Fibroblast of skin of scalp (primary cell): Measurements from ENCODE around the gene DGKB.
A peak's percentile ranks its signal among the peaks of the same experiment; 100 is the strongest.
"Not testable (repeated sequence)": the region's sequence is repeated elsewhere in the genome, so short reads cannot be mapped to it uniquely, and the experiment has no call there.

ENCODE experiments used
- DNase-seq: peaks from one replicate; pipeline ENCODE4 v3.0.0-alpha.2; 2013

The DGKB gene

DNA sequence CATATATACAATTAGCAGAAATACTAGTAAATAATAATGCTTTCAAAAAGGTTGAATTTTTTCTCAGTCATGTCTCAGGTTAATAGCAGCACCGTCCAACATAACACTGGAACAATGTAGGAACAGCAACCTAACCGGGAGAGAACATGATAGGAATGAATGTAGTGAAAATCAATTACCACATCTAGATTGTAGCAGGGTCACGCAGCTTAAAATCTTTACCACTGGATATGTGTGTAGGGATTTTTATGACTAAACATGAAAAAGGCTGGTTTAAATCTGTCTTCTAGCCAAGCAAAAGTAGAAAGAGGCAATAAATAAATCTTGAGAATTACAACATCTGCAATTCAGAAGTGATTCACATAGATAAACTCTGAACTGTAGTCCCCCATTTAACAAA is 326.0 kb downstream of the DGKB start:
- no peak for DNase-seq

DNA sequence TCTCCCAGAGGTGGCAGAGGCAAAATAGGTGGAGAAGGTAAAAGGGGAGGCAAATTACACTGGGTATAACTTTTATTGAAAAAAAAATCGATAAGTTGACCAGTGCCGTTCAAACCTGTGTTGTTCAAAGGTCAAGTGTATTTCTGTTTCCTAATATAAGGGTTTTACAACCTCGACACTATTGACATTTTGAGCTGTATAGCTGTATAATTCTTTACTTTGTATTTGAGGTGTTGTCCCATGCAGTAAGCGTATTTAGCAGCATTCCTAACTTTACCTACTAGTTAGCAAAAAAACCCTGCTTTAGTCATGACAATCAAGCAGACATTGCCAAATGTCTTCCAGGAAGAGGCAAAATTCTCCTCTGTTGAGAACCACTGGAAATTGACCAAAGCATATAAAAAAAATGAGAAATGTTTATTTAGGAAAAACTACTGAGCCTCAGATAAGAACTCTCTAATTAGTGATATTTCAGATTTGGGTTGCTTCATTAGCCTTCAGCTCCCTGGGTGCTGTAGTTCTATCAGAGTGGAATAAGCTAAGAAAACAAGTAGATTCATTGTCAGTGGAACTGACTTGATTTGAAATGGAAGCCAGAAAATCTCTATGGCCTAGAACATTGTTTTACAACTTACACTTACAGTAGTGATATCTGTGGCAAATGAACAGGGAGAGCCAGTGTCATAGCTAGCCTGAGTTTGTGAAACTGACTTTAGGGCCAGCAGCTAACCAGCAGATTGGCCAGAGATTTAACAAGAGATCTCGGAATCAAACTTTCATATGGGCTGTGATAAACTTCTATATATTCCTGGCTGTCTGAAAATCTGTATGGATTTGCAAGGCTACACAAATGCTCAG is 331.6 kb downstream of the DGKB start:
- DNase-seq, result no peak

DNA sequence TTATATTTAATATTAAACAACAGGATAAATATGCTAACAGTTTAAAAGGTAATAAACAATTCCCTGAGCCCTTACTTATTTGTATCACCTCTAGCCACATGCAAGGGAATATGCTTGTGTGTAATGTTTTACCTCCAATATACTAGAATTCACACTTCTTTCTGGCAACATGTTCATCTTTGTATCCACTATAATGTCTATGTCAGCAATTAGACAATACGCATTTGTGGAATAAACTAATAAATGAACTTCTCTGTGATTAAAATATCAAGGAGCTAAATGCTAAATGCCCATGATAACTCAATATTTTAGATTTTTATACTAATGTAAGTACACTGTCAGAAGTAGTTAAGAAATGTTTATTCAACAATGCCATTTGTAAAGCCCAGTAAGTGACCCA is 350.5 kb downstream of the DGKB start:
- DNase-seq, result no peak

DNA sequence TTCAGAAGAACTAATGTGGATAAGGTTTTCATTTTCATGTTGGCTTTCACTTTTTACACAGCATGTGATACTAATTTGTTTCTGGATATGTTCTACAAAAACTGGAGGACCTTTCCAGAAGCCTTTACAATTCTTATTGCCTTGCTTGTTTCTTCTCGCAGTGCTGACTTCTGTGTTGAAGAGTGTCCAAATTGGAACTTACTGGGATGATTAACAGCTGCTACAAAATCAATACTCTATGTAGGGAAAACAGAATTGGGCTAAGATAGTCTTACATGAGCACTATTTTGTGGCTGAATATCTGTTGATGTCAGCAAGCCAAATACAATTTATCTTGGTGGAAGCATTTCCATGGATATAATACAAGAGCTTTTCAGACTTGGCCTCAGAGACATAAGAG is 351.2 kb downstream of the DGKB start:
- DNase-seq, result no peak

DNA sequence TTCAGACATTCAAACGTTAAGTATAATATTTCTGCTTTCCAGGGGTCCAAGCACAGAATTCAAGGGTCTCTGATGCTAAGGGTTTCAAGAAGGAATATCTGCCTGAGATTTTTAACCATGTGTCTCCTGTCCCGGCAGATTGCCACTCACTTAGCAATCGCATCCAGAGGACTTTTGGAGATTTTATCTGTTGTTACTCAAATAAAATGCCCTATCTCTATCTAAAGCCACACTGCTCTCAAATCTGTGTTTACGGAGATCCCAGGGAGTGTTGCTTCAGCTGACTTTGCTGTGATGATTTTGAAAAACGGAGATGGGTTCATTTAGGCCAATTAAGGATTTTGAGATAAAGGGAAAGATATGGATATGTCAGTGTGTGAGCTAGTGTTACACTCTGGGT is 359.9 kb downstream of the DGKB start:
- DNase-seq, result no peak

DNA sequence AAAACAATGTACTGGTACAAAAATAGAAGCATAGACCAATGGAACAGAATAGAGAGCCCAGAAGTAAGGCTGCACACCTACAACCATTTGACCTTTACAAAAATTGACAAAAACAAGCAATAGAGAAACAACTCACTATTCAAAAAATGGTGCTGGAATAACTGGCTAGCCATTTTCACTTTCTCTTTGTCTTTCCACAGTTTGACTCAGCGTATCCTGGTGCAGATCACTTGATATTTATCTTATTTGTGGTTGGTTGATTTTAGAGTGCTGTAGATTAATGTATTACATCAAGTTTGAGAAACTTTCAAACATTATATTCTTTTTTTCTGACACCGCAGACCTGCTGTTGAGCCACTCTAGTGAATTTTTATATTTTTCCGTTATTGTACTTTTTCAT is 381.4 kb downstream of the DGKB start:
- no peak for DNase-seq

DNA sequence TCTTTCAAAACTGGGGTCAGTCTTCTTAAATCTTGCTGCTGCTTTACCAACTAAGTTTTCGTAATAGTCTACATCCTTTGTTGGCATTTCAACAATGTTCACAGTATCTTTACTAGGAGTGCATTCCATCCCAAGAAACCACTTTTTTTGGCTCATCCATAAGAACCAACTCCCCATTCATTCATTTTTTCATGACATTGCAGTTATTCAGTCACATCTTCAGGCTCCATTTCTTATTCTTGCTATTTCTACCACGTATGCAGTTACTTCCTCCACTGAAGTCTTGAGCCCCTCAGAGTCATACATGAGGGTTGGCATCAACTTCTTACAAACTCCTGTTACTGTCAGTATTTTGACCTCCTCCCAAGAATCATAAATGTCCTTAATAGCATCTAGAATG is 392.3 kb downstream of the DGKB start:
- DNase-seq, result no peak

DNA sequence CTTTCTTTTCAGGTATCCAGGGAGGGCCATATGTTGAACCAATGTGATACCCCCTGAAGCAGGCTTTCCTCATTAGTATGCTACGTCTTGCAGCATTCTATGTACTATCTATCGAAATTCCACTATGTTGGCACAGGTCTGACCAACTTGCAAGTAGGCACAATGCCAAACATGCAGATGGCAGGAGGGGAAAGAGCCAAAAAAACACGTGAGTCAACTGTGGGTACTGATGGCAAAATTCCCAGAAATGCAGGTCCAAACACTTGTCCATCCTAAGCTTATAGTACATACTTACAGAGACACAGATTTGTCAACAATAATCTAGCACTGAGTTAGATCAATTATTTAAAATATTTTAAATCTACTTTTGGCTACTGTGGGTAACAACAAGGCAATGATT is 394.9 kb downstream of the DGKB start:
- no peak for DNase-seq

DNA sequence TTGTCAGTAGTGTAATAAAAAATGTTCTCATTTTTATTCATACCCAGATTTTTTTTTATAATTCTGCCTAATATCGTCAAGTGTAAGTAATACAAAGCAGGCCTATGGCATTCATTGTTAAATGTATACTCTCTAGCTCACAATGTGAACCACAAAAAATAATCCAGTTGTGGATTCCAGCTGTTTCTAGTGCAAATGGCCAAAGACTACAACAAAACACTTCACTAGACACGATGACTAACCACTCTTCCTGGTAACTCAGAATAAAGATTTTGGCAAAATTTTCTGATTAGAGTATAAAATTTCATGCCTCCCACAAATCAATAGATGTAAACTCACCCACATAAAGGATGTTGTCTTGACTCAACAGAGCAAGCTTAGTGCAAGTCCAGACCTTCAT is 396.6 kb downstream of the DGKB start:
- no peak for DNase-seq

DNA sequence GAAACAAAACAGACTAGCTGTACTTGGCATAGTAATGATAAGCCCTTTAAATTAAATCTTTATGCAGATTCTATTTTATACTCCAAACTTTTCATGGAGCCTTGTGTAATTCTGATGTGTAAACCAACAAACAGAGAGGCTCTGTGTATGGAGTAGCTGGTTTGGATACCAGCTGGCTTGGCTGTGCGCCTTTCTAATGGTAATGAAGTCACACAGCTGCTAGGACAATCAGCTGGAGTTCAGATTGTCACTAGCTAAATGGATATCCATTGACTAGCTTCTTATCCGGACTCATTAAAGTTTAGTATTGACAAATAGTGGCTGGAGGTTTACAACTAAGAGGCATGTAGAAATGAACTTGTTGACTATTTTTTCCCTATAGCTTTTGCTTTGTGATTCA is 398.4 kb downstream of the DGKB start:
- DNase-seq, result no peak

DNA sequence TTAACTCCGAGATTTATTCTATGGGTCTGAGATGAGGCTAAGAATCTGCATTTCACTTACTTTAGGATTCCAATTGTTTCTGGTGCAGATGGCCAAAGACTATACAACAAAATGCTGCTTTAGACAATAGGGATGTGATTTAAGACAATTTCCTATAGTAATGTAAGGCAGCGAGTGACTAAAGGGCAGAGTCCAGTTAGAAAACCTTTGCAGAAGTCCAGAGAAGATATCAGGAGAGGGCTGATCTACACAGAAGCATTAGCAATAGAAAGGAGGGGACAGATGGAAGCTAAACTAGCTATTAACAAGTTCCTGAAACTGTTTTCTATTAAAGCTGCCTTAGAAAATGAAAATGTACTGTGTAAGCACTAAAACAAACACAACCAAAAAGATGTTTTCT is 398.9 kb downstream of the DGKB start:
- DNase-seq, result no peak

DNA sequence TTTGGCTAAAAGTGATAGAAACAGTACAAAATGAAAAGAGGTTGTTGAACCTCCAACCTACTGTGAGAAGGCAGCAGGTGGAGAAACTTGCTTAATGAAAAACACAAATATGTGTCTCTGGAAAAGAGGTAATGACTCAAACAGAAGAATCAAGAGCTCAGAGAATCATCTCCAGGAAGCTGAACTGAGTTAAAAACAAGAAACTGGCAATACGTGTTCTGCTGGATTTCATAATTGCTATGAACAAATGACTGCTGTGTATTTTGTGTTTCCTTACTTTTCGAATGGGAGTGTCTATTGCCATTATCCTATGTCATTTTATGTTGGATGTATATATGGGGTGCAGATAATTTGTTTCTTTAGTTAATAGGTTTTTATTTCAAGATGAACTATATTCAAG is 401.1 kb downstream of the DGKB start:
- DNase-seq, result no peak

DNA sequence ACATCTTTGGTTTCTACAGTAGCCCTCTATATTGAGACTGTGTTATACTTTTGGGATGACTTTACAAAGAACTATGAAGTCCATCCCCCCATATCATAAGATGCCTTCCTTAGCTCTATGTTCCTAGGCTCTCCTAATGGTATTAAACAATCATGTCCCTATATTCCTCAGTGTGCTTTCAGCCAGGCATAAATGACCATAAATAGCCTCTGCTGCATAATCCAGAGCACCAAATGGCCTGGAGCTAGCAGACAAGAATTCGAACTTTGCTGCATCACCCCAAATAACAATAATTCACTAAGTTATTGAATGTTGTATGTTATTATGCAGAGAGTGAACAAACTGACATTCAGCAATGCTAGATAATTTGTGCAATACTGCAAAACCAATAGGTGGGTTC is 405.2 kb downstream of the DGKB start:
- DNase-seq, result no peak

DNA sequence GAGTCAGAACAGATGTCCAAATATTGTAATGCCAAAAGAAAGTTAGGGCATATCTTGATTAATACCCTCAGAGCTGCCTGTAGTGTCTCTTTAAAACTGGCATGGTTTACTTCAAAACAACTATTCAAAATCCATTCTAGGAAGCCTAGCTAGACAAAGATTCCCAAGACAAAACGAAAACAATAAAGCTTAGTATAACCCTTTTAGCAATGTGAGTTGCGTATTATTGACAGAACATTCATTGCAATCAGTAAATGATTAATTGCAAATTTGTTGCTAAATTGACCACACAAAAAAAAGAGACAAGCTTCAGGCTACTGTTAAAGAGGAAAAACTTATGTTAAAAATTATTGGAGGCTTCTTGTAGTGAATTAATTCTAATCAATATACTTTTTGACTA is 406.9 kb downstream of the DGKB start:
- DNase-seq, result no peak

DNA sequence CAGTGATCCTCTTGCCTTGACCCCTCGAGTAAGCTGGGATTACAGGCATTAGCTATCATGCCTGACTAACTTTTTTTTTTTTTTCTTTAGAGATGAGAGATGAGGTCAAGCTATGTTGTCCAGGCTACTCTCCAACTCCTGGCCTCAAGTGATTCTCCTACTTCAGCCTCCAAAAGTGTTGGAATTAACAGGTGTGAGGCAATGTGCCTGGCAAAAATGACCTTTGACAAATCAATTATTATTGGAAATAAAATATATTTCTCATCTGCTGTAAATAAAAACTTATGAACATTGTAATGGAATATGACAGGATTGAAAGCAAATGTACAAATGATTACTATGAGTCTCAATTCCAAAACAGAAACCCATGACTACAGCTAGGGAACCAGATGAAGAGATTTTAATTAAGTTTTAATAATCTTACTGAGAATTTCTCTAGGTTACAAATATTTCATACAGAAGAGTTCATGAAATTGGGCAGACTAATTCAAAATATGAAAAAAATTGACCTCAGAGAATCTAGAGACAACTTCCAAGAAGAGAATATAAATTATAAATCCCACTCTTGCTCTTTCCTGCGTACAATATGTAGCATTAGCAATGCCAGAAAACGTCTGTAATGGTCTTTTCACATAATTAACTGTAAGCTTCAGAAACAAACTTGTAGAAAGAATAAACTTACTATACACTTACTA is 414.7 kb downstream of the DGKB start:
- DNase-seq, result no peak

DNA sequence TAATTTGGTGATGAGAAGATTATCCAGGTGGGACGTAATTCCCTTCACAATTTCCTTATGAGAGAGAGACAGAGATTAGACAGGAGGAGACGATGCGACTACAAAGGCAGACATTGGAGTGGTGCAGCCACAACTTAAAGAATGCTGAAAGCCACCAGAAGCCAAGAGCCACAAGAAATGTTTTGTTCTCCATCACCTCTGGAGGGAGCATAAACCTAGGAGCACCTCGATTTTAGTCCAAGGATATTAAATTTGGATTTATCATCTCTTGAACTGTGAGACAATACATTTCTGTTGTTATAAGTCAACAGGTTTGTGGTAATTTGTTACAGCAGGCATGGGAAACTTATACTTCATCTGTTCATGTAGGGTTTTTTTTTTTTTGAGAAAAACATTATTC is 418.9 kb downstream of the DGKB start:
- DNase-seq, result no peak

DNA sequence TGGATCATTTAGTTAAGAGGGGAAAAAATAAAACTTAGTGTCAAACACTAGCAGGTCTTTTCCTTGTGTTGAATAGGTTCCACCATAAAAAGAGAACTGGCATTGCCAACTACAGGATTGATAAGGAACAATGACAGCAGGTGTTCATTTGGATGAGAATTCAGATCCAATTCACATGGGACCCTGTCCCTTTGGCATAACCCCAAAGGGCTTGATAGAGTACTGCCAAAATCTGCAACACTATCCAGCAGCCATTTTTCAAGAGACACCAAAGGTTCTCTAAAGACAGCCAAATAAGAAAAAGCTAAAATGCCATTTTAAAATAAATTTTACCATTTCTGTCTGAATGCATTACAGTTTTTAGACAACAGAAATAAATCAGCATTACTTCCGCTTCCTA is 422.3 kb downstream of the DGKB start:
- no peak for DNase-seq

DNA sequence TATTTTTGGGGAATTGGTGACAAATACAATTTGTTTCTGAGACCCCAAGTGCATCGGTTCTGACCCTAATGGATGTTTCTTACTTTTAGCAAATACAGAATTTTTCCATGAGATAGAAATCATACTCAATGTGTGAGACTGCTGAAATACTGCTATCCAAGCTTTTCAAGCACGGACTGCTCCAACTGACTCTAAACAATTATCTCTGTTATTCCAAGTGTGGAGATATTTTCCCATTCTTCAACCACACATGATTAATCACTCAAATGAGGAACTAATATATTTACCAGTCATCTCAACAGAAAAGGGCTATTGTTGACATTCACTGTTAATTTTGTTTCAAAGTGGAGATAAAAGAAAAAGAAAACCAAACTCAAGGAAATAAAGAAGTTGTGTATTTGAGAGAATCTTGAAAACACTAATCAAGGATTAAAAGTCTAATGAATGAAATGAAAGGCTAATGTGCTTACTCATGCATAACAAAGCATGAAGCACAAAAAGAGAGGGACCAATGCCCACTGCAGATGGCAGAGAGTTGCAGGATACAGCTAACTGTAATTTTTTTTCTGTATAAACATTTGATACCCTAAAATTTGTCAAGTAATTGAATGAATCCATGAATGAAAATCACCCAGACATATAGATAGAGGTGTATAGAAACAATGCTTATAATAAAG is 423.6 kb downstream of the DGKB start:
- DNase-seq, result no peak

DNA sequence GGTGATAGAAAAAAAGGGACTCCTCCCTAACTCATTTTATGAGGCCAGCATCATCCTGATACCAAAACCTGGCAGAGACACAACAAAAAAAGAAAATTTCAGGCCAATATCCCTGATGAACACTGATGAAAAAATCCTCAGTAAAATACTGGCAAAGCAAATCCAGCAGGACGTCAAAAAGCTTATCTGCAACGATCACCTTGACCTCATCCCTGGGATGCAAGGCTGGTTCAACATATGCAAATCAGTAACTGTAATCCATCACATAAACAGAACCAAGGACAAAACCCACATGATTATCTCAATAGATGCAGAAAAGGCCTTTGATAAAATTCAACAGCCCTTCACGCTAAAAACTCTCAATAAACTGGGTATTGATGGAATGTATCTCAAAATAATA is 440.8 kb downstream of the DGKB start:
- DNase-seq, result not testable (repeated sequence)

DNA sequence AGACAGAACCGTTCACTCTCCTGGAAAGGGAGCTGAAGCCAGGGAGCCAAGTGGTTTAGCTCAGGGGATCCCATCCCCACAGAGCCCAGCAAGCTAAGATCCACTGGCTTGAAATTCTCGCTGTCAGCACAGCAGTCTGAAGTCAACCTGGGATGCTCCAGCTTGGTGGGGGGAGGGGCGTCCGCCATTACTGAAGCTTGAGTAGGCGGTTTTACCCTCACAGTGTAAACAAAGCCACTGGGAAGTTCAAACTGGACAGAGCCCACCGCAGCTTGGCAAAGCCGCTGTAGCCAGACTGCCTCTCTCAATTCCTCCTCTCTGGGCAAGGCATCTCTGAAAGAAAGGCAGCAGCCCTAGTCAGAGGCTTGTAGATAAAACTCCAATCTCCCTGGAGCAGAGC is 443.7 kb downstream of the DGKB start:
- not testable (repeated sequence) for DNase-seq

DNA sequence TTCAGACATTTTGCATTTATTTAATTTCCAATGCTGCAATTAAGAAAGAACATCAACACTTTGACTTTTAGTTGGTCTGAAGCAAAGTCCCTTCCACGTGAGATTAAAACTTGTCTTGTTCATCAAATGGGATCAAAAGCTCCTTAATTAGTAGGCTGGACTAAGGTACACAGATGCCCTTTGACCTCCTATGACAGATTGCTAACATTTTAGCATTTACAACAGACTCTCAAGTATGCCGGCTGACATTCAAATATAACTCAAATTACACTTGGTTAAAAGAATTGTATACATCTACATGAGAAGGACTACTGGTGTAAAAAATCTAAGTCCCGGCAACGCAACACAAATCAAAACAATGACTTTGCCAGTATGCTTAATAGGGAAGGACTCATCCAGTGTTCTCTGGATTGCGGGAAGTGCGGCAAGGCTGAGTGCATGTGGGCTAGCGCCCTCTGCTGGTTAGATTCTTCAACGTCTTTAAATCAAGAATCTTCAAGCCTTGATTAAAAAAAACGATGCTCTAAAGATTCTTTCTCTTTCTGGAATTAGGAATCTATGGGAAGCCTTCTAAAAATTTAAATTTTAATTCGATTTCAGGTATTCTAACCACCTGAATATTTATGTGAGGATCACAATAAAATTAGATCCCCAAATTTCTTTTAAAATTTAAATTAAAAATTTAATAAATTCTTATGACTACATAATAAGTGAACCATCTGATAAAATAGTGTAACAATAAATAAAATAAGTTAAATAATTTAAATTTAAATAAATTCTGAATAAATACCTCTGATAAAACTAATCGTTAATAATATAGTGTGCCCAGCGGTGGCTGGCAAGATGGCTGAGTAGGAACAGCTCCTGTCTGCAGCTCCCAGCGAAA is 444.7 kb downstream of the DGKB start:
- peak; percentile 72 for DNase-seq

DNA sequence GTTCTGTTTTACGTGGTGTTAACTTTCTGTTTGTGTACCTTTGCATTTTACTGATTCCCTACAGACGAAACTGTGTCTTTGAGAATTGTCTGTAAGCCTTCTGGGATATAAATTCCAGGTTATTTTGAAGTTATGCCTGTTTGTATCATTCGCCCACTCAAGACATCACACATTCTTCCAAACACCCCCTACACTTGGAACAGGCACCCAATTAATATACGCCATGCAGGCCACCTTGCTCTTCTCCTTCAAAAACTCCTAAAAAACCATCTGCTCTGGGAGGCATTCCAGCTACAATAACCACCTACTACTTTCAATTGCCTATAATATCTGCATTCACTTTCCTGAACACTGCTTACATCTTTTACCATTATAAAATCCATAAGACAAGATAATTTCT is 453.3 kb downstream of the DGKB start:
- DNase-seq, result no peak

DNA sequence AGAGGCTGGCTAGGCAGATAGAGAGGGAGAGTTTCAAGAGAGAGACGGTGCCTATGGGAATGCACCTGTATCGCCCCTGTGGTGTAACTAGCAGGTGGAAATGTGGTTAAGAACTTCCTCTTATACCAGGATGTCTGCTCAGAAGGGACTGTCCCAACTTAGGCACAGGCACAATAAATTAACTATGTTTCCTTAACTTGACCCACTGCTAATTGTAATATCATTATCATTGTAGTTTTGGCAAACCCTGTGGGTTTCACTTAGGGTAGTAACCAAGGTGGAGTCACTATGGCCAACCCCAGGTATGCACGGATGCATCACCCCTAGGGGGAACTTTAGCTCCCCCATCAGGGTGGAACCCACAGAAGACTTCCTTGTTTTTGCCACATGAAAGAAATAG is 455.7 kb downstream of the DGKB start:
- DNase-seq, result no peak
